Measurements from ENCODE around the gene COQ7. TPM values are rescaled to one million over a fixed set of nuclear protein-coding genes. Genes with fewer than 3 reads are reported as not detected.

The COQ7 gene
- total RNA-seq: 10 to 100 TPM; 18.1 to 40.4 (median 27.1) TPM

DNA sequence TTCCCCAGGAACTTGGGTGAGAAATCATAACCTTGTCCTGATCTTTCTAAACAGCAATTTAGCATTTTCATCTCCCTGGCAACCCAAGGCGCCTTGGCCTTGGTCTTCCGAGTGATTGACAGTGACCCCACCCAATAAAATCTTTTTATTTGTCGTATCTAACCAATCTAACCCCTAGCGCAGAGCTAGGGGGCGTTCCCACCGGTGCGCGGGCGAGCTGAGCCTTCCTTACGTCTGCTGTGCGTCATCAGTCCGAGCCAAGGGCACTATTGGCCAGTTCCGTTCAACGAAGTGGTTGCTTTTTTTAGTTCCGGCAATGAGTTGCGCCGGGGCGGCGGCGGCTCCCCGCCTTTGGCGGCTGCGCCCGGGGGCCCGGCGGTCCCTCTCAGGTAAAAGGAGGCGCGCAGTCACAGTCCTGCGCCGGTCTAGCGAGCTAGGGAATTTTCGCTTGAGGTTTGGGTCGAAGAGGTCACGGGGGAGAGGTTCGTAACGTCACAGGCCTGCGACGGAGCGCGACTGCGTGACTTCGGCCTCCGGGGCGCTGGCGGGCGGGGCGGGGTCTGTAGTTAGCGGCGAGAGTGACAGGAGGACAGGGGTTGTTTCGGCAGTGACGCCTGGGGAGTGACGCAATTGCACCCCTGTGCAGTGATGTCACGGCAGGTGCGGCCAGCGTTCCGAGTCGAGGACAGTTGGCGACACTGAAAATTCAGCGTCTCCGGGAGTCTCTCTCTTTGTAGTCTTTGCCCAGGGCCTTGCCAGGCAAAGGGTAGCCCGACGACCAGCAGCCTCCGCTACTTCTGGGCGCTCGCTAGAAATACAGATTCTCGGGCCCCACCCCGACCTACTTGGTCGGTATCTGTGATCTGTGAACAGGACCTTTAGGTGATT is at the start of gene COQ7:
TSS of gene COQ7 (plus strand) at position 266 of the 888 bp plus-strand sequence. CDS start at position 317, 51 bp downstream.
- Histone ChIP-seq H3K4me3 (peak within 1 kb of the TSS; percentile 75 to 98 (median 90)), H3K27me3 (no peaks in the 10 kb centered on the region), H3K4me1 (peaks cover 4 to 17% (median 12%) of the 10 kb centered on the region in 4 donors), H3K9me3 (no peaks in the 10 kb centered on the region), H3K36me3 (peaks cover 0 to 2% (median 0%) of the 10 kb centered on the region in 4 donors), H3K27ac (peak within 1 kb of the TSS; percentile 98 to 100 (median 100))
- in situ Hi-C loops (cut with MboI; ENCODE audit: low pct_ligation_motif_present in 1 of 4, low pct_unique_long_range_greater_than_20kb in 1 of 4, low sequenced_read_pairs in 3 of 4) (no loop called here), intact Hi-C loops (cut with DNase I; ENCODE audit: low total_unique reads) (no loop called here)
- peak; percentile 98 for DNase-seq
- peak; percentile 63 for TF ChIP-seq POLR2A (IDR thresholded peaks at IDR 0.05)
- peak; percentile 26 to 80 (median 71) for TF ChIP-seq POLR2AphosphoS5 (IDR thresholded peaks at IDR 0.05)
- TF ChIP-seq EP300 (IDR thresholded peaks at IDR 0.05; ENCODE audit: low read depth): no peak
- TF ChIP-seq, protein P1, sequence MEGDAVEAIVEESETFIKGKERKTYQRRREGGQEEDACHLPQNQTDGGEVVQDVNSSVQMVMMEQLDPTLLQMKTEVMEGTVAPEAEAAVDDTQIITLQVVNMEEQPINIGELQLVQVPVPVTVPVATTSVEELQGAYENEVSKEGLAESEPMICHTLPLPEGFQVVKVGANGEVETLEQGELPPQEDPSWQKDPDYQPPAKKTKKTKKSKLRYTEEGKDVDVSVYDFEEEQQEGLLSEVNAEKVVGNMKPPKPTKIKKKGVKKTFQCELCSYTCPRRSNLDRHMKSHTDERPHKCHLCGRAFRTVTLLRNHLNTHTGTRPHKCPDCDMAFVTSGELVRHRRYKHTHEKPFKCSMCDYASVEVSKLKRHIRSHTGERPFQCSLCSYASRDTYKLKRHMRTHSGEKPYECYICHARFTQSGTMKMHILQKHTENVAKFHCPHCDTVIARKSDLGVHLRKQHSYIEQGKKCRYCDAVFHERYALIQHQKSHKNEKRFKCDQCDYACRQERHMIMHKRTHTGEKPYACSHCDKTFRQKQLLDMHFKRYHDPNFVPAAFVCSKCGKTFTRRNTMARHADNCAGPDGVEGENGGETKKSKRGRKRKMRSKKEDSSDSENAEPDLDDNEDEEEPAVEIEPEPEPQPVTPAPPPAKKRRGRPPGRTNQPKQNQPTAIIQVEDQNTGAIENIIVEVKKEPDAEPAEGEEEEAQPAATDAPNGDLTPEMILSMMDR (IDR thresholded peaks at IDR 0.05): peak in 2 of 5 experiments; percentile 10 to 32
- 0 to 1% methylated on average over 1 to 52 of the region's 68 CpGs for WGBS, 2 donors (ENCODE audit: low coverage in 1 of 2)

- intact Hi-C loops (cut with DNase I; ENCODE audit: low total_unique reads): no loop called here
- no peaks in the 10 kb centered on the region for H3K9me3 ChIP-seq
- 77% methylated on average over 4 of the region's 4 CpGs; no CpG with 5 or more reads in 1 of the 2 donors for WGBS, 2 donors (ENCODE audit: low coverage in 1 of 2)
- no peaks in the 10 kb centered on the region for H3K4me1 ChIP-seq
- DNase-seq: no peak
- no peak overlapping the region for H3K4me3 ChIP-seq
- no peaks in the 10 kb centered on the region for H3K36me3 ChIP-seq
- H3K27ac ChIP-seq: no peak overlapping the region
- in situ Hi-C loops (cut with MboI; ENCODE audit: low pct_ligation_motif_present in 1 of 4, low pct_unique_long_range_greater_than_20kb in 1 of 4, low sequenced_read_pairs in 3 of 4): no loop called here
- no peaks in the 10 kb centered on the region for H3K27me3 ChIP-seq
- no peak for TF ChIP-seq POLR2A (IDR thresholded peaks at IDR 0.05)
- TF ChIP-seq, protein P1 (IDR thresholded peaks at IDR 0.05): no peak
- TF ChIP-seq POLR2AphosphoS5 (IDR thresholded peaks at IDR 0.05): no peak
- TF ChIP-seq EP300 (IDR thresholded peaks at IDR 0.05; ENCODE audit: low read depth): no peak
Measured at GRCh38 chr16:19020689-19021088, 46.7 kb upstream of the COQ7 start.

DNA sequence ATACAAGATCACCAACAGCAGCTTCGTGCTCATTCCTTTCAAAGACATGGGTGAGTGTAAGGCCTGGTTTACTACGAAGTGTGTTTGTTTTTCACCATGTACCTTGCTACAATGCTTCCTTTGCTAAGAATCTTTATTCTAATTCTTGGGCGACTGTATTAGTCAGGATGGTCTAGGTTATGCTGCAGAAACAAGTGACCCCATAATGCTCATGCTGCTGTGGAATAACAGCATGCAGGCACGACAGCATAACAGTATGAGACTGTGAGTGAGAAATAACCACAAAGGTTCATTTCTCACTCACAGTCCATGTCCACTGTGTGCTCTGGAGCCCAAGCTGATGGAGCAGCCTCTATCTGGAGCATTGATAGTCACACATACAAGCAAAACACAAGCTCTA is 45.7 kb upstream of the COQ7 start:
- 89 to 100% methylated on average over 2 to 4 of the region's 4 CpGs for WGBS, 2 donors (ENCODE audit: low coverage in 1 of 2)
- no peak for DNase-seq
- Histone ChIP-seq H3K27ac (no peak overlapping the region), H3K27me3 (no peaks in the 10 kb centered on the region), H3K36me3 (no peaks in the 10 kb centered on the region), H3K9me3 (no peaks in the 10 kb centered on the region), H3K4me1 (no peaks in the 10 kb centered on the region), H3K4me3 (no peak overlapping the region)
- intact Hi-C loops (cut with DNase I; ENCODE audit: low total_unique reads): no loop called here
- TF ChIP-seq POLR2A (IDR thresholded peaks at IDR 0.05) (no peak), POLR2AphosphoS5 (IDR thresholded peaks at IDR 0.05) (no peak), EP300 (IDR thresholded peaks at IDR 0.05; ENCODE audit: low read depth) (no peak)
- TF ChIP-seq, protein P1 (IDR thresholded peaks at IDR 0.05): no peak
- in situ Hi-C loops (cut with MboI; ENCODE audit: low pct_ligation_motif_present in 1 of 4, low pct_unique_long_range_greater_than_20kb in 1 of 4, low sequenced_read_pairs in 3 of 4): no loop called here

DNA sequence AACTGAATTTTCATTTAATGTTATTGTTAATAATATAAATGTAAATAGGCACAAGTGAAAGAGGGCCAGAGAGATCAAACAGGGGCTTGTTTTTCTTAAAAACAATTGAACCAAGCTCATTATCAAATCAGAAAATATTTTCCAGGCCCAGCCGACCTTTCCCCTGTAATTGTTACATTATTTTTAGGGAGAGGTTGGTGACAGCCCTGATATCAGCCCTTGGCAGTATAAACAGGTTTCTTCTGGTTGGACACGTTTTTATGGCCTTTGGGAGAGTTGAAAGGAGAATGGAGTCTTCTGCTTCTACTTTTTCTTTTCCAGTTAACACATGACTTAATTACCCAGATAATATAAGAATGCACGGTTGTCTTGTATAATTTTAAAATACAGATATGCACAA is 40.0 kb upstream of the COQ7 start:
- H3K9me3 ChIP-seq: no peaks in the 10 kb centered on the region
- peaks cover 0 to 5% (median 0%) of the 10 kb centered on the region in 4 donors for H3K4me1 ChIP-seq
- TF ChIP-seq, protein P1 (IDR thresholded peaks at IDR 0.05): no peak
- TF ChIP-seq POLR2A (IDR thresholded peaks at IDR 0.05) (no peak), EP300 (IDR thresholded peaks at IDR 0.05; ENCODE audit: low read depth) (no peak), POLR2AphosphoS5 (IDR thresholded peaks at IDR 0.05) (no peak)
- in situ Hi-C loops (cut with MboI; ENCODE audit: low pct_ligation_motif_present in 1 of 4, low pct_unique_long_range_greater_than_20kb in 1 of 4, low sequenced_read_pairs in 3 of 4) (no loop called here), intact Hi-C loops (cut with DNase I; ENCODE audit: low total_unique reads) (no loop called here)
- 22 to 26% methylated on average over 3 of the region's 3 CpGs for WGBS, 2 donors (ENCODE audit: low coverage in 1 of 2)
- no peak overlapping the region for H3K27ac ChIP-seq
- no peaks in the 10 kb centered on the region for H3K27me3 ChIP-seq
- no peak for DNase-seq
- H3K4me3 ChIP-seq: no peak overlapping the region
- no peaks in the 10 kb centered on the region for H3K36me3 ChIP-seq

Measured in transverse colon (tissue), 4 donors.